HK-2 (cell line): ENCODE results near the gene MFAP2.

ENCODE experiments used
- DNase-seq: peaks from one replicate; pipeline ENCODE4 v3.0.0-alpha.2; 2018; ENCODE audit not compliant: unreplicated experiment

MFAP2 gene

DNA sequence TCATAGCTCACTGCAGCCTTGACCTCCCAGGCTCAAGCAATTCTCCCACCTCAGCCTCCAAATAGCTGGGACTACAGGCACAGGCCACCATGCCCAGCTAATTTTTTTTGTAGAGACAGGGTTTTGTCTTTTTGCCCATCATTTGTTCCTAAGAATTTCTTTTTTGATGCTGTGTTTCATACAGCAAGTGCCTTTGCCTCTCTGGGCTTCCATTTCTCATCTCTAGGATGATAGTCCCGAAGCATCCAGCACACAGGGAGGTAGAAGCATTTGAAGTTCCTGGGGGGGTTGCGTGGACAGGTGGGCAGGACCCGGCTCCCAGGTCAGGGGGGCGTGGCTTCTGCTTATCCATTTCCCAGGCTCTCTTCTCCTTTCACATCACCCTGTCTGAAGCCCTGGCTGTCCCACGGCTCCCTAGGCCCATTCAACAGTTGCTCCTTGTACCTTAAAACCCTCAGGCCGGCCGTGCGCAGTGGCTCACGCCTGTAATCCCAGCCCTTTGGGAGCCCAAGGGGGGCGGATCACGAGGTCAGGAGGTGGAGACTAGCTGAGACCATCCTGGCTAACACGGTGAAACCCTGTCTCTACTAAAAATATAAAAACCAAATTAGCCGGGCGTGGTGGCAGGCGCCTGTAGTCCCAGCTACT is 27.9 kb upstream of the MFAP2 start:
- DNase-seq, result no peak

DNA sequence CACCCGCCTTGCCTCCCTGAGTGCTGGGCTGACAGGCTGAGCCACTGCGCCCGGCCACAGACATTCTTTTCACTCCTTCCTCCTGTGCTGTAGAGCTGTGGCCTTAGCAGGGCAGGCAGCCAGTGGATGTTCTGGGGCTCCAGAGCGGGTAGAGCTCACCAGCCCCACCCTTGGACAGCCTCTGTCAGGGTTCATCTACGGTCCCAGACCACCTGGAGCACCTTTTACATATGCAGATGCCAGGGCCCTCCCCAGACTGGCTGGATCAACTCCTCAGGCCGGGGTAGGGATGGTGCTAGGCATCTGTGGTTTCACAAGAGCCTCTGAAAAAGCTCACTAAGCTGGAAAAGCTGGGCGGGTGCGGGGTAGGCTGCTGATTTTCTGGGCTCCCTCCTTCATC is 26.7 kb upstream of the MFAP2 start:
- DNase-seq, result no peak

DNA sequence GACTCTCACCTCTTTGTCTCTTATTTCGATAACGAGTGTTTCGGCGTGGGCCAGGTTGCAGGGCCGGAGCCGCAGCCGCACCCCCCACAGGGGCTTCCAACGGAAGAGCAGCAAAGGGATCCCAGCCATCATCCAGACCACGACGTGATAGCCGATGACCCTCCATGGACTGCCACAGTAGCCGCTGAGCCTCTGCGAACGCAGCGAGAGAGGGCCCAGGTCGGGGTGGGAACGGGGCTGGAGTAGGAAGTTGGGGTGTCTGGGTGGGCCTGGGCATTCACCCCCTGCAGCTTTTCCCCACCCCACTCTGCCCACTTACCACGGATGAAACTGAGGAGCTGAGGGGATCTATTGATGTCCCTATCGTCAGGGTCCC is 24.9 kb upstream of the MFAP2 start:
- DNase-seq, result no peak

DNA sequence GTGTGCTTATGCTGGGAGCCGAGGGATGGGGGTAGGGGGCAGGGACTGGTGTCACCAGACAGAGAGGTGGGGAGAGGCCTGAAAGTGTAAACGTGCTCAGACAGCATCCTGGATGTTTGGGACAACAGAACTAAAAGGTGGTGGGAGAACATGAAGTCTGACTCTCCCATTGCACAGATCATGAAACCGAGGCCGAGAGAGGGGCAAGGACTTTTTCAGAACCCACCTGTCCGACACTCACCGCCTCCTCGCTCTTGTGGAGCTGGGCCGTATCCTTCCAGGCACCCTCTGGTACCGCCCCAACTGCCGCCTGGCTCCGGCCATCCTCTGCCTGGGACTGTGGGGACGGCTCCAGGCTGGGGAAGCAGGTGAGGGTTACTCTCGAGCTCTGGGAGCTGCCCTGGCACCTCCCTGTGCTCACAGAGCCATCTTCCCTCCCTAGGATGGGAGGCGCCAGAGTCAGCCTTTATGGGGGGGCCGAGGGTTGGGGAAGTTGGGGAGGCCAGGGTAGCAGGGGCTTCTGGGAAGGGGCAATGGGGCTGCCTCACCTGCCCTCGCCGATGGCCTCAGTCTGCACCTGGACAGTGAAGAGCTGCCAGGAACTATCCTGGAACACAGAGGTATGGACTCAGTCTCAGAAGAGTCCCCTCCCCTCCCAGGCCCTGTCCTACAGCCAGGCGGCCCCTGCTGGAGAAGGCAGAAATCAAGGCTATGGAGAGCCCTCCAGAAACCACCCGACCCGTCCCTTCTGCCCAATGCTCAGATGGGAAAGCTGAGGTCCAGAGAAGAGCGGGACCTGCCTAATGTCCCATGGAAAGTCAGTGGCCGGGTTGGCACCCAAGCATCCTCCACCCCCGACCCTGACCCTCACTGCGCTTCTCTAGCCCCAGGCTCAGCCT is 24.3 kb upstream of the MFAP2 start:
- DNase-seq, result no peak

DNA sequence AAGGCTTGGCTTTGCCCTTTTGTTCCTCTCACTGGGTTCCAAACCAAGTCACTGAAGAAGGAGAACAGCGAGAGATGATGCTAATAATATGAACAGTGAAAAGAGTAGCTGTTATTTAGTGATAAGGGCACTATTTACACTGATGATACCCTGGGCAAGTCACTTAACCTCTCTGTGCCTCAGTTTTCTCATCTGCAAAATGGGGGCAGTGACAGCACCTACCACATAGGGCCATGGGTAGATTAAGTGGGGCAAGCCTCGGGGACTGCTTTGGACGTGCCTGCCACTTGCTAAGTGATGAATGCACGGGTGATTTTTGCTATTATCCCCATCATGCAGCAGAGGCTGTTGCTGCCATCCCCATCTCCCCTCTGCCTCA is 22.1 kb upstream of the MFAP2 start:
- DNase-seq, result no peak

DNA sequence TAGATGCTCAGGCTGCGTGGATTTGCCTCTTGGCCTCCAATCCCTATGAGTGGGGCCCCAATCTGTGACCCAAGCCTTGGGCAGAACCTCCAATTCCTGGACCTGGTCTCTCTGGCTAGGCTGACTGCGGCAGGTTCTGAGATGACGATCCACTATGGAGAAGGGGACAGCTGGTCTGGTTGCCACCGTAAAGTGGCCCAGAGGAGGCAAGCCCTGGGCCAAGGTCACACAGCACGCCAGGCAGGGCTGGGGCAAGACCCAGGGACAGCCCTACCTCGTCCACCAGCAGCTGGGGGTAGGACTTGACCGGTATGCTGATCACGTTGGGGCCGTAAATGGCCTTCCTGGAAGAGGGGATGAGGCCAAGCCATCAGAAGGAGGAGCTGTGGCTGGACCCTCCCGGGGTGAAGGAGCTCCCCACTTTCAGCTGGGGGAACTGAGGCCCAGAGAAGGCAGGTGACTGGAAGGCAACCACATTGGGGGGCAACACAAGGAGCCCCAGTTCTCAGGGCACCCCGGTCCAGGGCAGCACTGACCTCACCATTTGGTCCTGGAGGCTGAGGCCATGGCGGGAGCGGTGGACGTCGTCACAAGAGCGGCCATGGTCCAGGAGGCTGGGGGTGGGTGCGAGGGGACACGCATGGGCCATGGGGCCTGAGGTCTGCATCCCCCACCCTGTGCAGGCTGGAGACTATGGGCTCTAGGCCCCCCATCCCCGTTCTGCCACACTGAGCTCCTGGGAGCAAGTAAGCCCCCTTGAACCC is 21.5 kb upstream of the MFAP2 start:
- no peak for DNase-seq

DNA sequence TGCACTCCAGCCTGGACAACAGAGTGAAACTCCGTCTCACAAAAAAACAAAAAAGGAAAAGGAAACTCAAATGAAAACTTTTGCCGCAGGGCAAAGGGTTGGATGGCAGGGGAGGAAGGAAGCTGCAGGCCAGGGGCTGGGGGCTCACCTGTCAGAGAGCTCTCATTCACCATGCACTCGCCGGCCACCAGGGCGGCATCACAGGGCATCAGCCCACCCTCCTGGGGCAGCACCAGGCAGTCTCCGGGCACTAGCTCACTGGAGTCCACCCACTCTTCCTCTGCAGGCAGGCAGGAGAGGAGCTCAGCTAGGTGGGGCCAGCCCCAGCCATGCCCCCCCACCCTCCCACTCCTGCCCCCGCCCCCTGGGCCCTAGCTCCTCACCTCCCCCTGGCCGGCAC is 19.4 kb upstream of the MFAP2 start:
- no peak for DNase-seq

DNA sequence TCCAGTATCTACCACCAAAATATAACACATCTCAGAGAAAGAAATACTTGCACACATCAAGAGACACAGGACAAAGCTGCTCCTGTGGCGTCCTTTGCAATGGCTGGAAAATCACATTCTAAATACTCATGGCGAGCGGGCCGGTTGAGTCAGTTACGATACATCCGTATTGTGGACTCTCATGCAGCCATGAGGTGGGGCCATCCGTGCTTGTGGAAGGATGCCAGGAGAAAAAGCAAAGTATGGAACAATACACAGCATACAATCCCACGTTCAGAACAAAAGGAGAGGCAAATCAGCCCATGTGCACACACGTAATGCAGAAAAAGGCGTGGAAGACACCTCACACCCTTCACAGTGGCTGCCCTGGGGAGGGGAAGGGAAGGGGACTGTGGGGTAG is 18.2 kb upstream of the MFAP2 start:
- DNase-seq, result no peak

DNA sequence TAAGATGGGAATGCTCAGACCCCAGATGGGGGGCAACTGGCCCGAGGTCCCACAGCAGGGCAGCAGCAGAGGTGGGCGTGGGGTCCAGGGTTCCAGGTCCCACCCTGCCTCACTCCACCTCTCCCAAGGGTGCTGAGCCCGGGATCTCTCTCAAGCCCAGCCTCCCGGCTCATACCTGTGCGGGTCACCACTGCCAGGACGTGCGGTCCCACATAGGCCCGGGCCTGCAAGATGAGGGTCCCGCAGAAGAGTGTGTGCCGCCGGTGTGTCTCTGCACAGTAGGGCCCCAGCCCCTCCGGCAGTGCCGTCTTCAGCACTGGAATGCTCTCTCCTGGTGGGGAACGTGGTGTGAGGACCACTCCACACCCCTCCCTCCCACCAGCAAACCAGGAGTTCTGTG is 16.4 kb upstream of the MFAP2 start:
- DNase-seq, result no peak

DNA sequence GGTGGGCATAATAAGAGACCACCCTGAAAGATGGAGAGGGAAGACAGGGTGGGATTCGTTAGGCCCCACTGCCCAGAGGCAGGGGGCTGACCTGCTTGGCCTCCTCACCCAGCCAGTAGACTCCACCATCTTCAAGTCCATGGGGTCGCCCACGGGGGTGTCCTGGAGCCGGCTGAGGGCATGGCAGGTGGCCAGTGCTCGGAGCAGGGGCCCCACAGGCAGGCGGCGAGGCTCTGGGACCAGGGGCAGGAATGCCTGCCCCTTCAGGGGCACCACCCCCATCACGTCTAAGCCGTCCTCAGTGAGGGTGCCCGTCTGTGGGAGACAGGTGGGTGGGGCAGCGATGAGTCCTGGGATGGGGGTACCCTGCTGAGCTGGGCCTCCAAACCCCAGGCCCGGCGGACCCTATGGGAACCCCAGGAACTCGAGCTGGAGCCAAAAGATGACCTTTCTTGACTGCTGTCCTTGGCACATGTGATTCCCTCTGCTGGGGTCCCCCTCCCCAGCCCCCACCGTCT is 13.2 kb upstream of the MFAP2 start:
- no peak for DNase-seq

DNA sequence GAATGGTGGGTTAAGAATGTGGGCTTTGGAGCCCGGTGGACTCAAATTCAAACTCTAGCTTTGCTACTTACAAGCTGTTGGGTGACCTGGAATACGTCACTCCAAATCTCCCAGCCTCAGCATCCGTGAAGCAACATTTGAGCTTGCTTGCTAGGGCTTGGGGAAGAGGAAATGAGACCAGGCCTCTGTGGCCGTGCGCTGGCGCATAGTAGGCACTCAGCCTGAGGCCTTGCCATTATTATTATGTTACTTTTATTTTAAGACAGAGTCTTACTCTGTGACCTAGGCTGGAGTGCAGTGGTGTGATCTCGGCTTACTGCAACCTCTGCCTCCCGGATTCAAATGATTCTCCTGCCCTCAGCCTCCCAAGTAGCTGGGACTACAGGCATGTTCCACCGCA is 12.3 kb upstream of the MFAP2 start:
- no peak for DNase-seq

DNA sequence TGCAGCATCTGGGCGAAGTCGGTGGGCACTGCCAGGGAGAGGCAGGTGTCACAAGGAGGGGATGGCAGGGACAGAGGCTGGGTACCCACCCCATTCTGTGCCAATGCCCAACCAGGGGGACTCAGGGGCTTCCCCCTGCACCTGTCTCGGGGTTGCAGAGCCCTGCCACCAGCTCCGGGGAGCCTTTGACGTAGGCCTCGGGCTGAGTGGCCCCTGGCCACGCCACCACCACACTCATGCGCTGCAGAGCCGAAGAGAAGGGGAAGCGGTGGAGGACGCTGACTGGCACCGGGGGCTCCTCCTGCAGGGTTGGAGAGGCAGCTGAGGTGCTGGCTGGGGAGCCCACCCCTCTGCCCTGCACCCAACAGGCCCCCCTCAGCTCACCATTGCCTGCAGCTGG is 11.7 kb upstream of the MFAP2 start:
- no peak for DNase-seq

DNA sequence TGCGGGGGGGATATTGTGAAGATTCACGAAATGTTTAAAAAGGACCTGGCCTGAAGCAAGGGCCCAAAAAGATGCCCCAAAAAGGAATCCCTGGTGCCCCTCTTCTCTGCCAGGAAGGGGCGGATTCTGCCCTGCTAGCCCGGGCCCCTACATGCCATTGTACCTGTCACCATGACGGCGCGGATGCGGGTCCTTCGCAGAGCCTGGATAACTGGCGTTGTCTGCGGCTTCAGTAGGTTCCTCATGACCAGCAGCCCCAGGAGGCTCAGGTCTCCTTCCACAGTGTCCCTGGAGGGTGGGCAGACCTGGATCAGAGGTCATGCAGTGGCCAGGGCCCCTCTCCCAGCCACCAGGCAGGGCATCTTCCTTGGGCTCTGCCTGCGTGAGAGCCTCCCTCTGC is 11.2 kb upstream of the MFAP2 start:
- DNase-seq, result no peak

DNA sequence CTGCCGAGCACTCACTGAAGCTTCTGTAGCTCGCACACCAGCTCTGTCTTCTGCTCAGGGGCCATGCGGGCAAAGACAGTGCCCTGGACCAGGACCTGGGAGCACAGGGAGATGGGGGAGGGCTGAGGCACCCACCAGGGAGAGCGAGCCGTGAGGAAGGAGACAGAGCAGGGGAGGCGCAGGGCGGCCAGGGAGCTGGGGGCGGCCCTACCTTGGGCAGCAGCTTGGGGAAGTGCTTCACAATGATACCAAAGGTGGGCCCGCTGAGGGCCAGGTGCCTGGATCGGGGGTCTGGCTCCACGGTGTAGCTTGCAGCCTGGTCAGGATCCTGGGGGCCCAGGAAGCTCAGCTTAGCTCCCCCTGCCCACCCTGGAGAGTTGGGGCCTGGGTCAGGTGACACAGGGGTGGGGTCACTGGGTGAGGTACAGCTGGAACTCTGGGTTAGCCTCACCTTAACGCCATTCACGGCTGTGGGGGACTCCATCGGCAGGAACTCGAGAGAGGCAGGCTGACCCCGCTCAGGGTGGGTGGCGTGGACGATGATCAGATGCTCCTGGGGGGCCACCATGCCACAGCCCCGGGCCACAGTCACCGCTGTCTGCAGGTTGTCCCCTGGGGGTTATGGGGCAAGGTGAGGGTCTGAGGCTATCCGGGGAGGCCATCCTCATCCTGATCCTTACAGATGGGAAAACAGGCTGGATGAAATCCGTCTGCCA is 9.4 kb upstream of the MFAP2 start:
- DNase-seq, result no peak

DNA sequence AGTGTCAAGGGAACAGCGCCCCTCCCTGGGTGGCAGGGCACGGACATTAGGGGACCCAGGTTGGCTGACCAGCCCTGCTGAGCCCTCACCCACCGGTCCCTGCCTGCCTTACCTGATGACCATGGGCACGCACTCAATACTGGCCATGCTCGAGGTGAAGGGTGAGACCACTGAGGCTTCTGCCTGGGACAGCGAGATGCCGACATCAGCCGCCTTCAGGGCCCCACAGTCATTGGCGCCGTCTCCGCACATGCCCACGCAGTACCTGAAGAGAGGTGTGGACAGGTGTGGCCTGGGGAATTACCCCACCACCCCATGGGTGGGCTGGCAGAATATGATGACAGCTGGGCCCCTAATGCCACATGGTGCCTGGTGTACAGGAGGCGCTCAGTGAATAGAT is 7.8 kb upstream of the MFAP2 start:
- no peak for DNase-seq

DNA sequence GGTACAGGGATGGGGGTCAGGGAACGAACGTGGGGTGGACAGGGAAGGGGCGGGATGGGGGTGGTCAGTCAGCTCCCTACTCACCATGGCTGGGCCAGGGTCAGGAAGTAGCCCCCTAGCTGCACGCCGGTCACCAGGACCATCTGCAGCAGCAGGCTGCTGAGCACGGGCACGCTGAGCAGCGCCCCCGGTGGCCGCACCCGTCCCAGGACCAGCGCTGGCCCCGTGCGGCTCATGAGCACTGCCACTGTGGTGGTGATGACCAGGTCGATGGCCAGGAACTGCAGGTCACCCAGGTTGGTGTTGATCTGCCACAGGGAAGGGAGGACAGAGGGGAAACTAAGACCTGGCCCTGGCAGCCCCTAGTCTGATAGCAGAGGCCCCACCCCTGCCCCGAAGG is 6.5 kb upstream of the MFAP2 start:
- DNase-seq, result no peak

DNA sequence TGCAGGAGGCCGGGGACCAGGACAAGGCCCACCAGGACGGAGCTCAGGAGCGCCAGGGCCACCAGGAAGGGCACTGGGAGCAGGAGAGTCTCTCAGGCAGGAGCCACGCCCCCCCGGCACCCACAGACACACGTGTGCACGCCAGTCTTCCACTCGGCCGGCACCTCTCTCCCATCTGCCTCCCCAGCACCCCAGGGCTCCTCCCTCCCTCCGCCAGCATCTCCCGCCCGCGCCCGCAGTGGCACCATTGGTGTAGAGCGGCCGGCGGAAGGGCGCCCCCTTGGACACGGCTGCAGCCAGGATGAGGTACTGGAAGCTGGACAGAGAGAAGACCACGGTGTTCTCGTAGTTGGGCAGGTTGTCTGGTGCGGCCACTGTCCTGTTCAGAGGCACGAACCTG is 6.1 kb upstream of the MFAP2 start:
- no peak for DNase-seq

DNA sequence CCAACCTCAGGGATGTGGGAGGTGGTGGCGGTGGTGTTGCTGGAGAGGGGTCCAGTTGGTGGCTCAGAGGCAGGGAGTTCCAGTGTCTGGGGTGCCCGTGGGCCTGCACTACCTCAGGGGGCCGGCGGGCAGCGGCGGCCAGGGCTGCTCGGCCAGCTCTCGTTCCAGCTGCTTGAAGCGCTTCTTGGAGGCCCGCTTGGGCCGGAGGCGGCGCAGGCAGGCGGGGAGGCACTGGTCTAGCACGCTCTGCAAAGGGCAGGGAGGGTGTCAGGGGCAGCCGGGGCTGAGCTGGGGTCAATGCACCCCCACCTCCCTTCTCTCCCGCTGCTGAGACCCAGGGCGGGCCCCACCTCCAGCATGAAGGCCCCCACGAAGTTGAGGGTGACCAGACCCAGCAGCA is 5.7 kb upstream of the MFAP2 start:
- no peak for DNase-seq

DNA sequence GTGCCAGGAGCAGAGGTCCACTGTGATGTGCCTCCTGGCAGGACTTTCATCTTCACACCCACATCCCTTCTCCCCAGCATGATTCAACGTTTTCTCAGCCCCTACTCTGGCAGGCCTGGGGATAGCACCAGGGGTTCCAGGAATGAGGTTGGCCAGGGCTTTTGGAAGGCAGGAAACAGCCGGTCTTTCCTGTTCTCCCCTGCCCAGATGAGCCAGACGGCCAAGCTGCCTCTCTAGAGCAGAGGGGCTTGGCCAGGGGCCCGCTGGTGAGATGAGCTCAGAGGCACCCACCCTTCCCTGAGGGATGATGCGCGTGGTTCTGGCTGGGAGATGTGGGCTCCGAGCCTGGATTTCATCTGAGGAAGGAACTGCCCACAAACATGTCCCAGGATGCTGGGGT is 4.3 kb upstream of the MFAP2 start:
- DNase-seq, result no peak

DNA sequence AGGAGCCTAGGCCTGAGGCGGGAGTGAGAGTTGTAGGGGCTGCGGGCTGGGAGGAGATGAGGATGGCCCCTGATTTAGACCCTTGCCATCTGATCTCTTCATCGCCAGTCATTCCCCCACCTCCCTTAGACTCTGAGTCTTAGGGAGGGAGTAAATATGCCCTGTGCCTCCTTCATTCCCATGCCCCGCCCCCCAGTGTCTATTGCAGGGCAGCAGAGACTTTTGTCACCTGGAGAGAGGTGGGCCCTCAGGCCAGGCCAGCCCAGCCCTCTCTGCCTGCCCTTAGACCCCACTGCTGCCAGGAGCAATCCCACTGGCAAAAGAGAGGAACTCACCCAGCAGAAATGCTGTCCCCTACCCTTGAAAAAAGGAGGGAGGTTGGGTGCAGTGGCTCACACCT is 3.2 kb upstream of the MFAP2 start:
- no peak for DNase-seq

DNA sequence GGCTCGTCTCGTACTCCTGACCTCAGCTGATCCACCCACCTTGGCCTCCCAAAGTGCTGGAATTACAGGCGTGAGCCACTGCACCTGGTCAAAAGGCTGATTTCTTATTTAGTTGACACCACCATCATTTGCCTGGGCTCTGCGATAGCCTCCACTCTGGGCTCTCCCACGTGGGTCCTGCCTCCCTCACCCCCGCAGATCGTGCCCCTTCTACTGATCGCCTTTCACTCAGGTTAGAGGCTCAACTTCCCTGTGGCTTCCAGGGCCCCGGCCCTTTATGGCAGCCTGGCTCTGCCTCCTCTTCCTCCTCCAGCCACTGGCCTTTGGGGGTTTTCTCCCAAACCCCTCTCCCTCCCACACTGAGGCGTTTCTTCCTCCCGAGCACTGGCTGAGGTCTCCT is 2.5 kb upstream of the MFAP2 start:
- DNase-seq, result no peak

DNA sequence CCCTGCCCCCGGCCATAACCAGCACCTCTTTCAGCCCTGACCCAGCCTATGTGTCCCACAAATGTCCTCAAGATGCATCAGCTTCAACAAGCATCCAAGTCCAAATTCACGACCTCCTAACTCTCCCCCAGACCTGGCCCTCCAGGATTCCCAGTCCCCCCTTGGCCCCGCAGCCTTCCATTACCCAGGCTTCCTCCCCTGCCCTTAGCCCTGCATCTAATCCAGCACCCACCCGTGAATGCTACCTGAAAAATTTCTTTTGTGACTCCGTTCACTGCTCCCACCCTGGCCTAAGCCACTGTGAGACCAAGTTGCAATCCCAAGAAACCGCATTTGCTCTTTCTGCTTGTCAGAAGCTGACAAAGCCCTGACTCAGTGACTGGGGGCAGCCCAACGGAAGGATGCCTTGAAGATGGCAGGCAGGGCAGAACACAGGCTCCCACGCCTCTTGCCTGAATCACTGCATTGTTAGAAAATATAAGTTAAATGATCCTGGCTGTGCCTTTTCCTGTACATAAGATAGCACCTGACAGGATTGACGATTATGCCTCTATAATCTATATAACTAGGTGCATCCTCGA is 939 bp upstream of the MFAP2 start:
- peak; percentile 65 for DNase-seq
